Frontal cortex (tissue), 4 donors: ENCODE results near the gene MBD6. TPM values are rescaled to one million over a fixed set of nuclear protein-coding genes. Genes with fewer than 3 reads are reported as not detected.
"Not testable (repeated sequence)": the region's sequence is repeated elsewhere in the genome, so short reads cannot be mapped to it uniquely, and the experiment has no call there.

ENCODE experiments used
- DNase-seq, 2 donors: peaks; one replicate each; pipeline ENCODE4 v3.0.0; 2012; ENCODE audit warnings: low spot score in 2 of 2
- FAIRE-seq: peaks from 2 replicates; lab custom pipeline; 2012; peaks lifted over from hg19 to GRCh38; lab: Jason Lieb, UNC
- total RNA-seq: library from RNA; depleted of rRNA; stranded (reverse); fragments of >200 nt; gene quantifications from one replicate; pipeline ENCODE4 v1.2.3, GENCODE V29; 2014
- donor health status: control.
- donor health status: control.
- donor health status: control.

Gene MBD6
- total RNA-seq, 1 donor from 2014 or later = 1.2 TPM

DNA sequence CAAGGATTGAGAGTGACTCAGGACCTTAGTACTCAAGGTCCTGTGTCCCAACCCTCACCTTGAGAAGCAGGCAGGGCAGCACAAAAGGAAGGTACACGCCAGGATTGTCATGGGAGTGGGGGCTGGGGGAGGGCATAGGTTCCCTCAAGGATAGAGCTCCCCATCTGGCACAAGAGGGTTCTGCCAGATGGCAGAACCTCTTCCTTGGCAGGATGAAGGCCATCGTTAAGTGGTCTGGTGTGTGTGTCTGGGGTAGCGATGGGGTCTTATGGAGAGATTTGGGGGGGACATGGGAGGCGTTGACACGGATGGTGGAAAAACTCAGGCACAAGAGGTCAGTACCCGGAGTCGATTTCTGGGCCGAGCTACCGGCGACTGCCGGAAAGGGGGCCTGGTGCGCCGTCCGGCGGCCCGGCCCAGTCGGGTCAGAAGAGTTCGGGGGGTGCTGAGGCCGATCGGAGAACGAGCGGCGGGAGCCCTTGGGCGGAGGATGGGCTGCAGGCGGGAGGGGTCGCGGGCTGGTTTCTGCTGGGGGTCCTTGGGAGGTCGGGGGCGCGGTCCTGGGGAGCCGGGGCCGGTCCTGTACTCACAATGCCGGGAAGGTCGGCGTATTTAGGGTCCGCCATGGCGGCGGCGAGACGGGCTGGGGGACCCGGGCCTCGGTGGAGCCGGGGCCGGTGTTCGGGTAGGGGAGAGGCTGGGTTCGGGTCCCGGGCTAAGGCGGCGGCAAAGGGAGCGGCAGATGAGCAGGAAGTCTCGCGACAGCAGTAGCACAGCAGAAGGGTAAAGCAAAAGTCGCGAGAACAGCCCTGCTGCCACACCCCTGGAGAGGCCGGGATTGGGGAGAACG, 24.0 kb downstream of the MBD6 start, which contains the start of gene DCTN2:
Gene DCTN2 (minus strand): TSS at position 755 of the 850 bp plus-strand sequence. CDS start 129 bp downstream, at position 626.
- DNase-seq (peak; percentile 96 to 99), FAIRE-seq (no peak)

DNA sequence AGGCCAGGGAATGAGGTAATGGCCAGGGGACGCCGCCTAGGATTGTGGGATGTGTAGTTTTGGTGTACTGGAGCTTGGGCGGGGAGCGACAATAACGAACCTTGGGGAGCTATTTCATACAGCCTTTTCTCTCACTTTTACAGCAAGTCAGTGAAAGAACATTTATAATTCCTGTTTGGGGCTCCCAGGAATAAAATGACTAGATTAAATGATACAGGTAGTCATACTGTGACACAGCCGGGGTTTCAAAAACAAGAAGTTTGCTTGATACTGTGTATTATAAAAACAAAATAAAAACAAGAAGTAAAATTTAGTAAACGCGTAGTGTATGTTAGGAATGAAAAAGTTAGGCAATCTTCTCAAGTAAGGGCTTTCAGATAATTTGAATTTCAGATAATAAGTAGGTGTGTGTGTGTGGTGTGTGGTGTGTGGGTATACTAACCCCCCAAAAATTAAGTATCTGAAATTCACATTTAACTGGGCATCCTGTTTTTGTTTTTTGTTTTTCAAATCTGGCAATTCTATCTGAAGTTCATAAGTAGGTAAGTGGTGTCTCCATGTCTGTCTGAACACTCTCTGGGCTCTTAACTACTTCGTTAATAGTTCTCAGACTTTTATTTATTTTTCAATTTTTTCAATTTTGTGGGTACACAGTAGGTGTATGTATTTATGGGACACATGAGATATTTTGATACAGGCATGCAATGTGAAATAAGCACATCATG, 24.8 kb downstream of the MBD6 start:
- DNase-seq (no peak), FAIRE-seq (no peak)

DNA sequence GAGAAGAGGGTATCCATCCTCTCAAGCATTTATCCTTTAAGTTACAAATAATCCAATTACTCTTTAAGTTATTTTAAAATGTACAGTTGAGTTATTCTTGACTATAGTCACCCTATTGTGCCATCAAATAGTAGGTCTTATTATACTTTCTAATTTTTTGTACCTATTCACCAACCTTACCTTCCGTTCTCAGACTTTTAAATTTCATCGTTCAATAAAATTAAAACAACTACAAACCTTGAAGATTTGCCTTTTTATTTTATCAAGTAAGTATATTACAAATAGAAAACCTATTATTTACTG, 25.3 kb downstream of the MBD6 start:
- FAIRE-seq = no peak

DNA sequence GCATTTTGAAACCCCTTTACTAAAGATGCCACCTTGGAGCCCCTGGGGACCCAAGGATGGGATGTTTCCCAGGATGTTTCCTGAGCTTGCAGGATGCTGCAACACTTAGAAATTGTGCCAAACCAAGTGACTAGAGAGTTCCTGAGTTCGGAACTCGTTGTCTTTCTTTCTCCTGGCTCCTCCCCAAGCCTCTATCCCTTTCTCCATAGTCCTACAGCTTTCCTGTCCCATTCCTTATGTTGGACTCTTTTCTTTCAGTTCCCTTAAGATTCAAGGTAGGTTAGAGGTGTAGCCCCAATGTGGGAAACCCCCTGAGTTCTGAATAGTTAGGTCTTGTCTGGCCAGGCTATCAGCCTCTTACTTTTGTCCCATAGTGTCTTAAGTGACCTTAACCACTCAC, 25.9 kb downstream of the MBD6 start:
- no peak for FAIRE-seq
- DNase-seq = no peak

More for the DNA sequence above, 25.3 kb downstream of the MBD6 start:
- DNase-seq = no peak

DNA sequence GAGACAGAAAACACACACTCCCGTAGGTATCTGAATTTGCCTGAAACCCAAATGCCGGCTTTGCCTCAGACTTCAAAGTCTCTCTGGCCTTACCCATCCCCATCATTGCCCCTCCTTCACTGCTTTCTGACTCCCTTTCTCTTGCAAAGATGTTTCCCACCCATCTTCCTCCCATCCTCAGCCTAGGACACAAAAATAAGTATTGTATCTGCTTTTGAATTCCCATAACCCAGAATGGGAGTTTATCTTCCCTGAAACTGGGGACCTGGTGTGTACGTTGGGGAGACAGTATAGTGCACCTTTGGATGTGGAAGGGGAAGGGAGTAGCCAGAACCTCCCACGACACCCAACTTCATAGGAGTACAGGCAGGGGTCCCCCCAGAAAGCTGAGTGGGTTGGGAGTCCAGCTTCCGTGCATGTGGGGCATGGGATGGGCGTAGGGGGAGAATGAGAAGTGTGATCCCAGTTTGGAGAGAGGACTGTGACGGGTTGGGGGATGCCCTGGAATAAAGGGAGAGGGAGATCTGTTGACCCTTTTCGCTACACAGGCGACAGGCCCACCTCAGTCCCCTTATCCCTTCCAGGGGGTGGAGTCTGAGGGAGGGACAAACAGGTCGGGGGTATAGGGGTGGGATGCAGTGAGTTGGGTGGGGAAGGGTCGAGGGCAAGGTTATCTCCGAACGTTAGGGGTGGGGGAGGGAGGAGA, 26.7 kb downstream of the MBD6 start:
- FAIRE-seq (no peak), DNase-seq (no peak)

DNA sequence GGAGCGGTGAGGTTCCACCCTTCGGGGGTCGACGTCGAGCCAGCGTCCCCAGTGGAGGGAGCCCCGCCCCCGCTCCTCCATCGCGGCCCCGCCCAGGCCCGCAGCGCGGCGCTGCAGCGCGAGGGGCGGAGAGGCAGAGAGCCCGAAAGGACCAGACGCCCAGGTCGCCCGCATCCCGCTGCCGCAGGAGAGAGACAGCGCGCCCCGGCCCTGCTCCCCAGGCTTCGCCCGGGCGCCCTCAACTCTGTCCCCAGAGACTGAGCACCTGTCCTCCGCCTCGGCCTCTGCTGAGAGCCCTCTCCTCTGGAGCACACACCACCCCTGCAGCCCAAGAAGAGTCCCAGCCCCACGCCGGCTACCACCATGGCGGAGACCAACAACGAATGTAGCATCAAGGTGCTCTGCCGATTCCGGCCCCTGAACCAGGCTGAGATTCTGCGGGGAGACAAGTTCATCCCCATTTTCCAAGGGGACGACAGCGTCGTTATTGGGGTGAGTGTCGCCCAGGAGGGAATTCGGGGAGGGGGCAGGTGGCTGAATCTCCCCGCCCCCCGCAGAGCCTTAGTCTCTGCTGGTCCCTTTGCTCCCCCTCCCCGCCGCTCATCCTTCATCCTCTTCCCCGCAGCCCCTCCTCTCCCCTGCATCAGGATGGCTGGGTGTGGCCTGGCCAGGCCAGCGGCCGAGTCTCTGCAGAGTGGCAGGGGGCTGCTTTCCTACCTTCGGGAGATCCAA, 27.5 kb downstream of the MBD6 start, which contains the start of gene KIF5A:
Gene KIF5A (plus strand): TSS at position 136 of the 732 bp plus-strand sequence. CDS start 228 bp downstream, at position 364.
- DNase-seq (peak; percentile 65 to 71), FAIRE-seq (no peak)

DNA sequence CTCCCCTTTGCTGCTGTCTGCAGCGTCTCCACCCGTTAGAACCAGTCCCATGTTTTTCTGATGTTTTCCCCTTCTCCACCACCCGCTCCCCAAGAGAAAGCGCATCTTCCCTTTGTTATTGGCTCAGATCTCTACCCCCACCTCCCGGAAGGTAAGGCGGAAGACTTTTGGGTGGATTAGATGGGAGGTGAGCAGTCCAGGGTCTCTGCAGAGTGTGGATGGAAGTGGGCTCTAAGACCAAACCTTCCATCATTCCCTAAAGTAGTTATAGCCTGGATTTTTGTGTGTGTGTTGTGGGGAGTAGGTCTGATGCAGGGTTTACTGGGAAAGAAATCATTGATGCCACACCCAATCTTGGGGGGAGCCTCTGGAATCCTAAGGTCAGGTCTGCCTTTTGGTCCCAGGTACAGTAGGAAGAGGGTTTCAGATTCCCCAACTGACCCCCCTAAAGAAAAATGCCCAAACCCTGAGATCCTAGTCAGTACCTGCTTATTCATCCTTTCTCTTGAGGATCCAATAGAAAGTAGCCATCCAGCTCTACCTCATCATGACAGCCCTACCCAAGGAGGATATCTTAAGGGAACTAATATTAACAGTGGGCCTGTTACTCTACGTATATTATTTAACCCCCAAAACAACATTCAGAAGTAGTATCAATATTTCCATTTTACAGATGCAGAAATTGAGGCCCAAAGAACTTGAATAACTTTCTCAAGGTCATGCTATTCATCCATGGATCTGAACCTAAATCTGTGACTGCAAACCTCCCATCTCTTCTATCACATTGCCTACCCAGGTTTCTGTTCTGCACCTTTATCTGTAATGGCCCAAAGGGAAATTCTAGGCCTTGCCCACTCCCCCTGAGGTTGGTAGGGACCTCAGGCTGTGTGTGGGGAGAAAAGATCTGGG, 28.3 kb downstream of the MBD6 start:
- DNase-seq (no peak), FAIRE-seq (no peak)

DNA sequence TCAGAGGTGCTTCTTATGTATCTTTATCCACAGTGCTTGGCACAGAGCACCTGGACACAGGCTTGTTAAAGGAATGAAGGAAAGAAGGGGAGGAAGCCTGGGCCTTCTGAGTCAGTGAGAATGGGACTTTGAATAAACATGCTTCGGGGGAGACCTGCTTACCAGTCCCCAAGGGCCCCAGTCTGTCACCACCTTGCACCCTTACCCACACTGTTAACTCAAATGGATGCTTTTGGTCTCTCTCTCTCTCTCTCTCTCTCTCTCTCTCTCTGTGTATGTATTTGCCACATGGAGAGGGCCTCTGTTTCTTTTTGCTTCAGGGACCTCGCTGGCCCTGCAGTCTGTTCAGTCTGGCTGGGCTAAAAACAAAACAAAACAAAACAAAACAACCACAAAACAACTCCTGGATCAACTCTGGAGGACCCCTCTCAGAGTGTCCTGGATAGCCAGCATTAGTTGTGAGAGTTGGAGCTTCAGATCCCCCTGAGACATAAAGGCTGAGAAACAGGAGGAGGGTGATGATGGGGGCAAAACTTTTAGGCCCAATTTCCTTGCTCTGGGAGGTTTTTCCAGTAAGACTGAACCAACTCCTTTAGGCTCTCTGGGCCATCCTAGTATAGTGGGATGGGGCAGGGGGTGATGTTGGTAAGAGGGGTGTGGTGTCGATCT, 29.1 kb downstream of the MBD6 start:
- DNase-seq (no peak), FAIRE-seq (no peak)

DNA sequence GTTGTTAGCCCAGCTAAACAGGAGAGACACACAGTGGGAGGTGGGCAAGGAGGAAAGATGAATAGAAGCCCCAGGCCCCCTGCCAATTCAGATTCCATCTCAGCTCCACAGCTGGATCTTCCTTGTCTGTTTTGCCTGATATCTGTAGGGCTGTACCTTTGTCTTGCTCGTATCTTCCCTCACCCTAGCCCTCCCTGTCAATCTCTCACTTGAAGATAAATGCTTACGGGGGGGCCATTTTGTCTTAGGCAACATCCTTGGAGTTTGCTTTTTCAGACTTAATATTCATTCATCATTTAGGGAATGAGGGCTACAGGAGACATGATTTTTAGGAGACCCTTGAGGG, 29.7 kb downstream of the MBD6 start:
- no peak for FAIRE-seq

DNA sequence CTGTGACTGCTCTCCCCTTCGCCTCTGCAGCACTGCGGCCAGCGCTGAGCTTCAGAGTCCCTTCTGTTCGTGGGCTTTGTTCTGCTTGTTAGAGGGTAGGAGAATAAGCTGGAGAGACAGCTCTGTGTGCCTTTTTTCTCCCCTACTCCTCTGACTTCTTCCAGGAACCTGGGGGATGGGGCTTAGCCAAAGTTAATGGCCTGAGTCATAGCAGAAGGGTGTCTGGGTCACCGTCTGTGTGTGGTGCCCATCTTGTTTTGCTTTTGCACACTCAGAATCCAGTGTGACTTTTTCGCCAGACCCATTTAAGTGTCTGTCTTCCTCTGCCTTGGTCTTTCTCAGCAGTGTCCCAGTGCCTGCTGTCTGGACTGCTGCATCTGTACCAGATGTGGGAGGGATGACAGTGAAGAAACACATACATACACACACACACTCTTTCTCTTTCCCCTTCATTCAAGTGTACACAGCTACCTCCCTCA, 30.2 kb downstream of the MBD6 start:
- DNase-seq (no peak), FAIRE-seq (no peak)

More for the DNA sequence above, 29.7 kb downstream of the MBD6 start:
- no peak for DNase-seq

DNA sequence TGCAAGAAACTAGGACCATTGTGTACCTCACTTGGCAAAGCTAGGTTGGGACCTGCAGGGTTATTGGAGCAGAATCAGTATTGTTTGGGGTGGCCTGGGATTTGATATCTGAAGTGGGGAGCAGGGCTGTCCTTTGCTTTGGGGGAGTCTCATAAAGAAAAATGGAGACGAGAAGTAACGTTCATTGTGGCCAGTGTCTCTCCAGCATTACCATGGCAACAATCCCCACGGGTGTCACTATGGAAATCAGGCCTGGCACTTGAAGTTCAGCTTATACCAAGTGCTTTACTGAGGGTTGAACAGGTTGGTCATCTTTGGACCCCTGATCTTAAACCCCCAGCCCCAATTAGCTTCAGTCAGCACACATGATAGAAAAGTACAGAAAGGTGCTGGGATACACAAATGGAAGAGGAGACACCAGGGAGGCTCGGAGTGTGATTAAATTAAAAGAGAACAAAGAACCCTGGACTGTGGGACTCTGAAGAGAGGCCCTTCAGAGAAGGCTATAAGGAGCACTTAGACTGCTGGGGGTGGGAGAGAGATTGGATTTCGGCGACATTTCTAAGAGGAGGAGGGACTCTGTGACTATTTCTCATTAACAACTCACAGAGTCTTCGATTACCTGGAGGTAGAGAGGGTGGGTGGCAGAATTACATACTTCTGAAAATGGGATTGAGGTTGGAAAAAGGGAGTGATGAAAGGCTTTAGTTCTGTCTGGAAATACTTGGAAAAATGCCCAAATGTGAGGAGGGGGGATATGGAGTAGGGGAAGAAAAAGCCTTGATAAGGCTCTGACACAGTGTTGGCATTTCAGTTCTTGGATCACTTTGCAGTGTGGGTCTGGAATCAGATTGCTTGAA, 30.9 kb downstream of the MBD6 start:
- DNase-seq (no peak), FAIRE-seq (no peak)

DNA sequence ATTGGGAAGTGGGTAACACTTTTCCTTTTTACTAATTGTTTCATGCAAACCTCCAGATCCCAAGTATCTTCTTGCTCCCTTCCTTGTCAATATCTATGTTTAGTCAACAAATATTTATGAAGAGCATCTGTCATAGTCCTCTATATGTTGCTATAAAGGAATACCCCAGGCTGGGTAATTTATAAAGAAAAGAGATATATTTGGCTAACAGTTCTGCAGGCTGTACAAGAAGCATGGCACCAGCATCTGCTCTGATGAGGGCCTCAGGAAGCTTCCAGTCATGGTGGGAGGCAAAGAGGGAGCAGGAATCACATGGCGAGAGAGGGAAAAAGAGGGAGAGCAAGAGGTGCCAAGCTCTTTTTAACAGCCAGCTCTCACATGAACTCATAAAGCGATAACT, 31.8 kb downstream of the MBD6 start:
- DNase-seq = no peak
- FAIRE-seq = no peak

DNA sequence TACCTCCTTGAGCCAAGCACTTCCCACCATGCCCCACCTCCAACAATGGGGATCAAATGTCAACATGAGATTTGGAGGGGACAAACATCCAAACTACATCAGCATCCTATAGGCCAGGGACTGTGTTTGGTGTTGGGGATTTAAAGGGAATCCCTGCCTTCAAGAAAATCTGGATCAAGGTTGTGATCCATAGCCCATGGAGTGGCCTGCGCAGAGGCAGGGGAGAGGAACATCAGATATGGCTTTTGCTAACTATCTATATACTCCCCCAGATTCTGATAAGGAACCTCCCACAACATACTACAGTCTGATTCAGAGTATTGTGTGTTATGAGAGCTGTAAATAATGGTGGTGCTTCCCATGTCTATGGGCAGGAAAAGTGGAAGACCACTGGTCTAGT, 32.3 kb downstream of the MBD6 start:
- no peak for DNase-seq
- no peak for FAIRE-seq

DNA sequence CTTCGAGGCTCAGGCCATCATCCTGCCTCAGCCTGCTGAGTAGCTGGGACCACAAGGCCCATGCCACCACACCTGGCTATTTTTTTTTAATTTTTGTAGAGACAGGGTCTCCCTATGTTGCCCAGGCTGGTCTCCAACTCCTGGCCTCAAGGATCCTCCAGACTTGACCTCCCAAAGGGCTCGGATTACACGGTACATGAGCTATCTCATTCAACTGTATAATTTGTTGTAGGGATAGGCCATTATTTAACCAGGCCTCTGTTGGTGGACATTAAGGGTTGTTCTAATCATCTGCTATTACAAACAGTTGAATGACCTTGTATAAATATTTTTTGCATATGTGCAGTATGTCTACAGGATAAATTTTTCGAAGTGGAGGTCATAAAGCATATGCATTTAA, 36.2 kb downstream of the MBD6 start:
- DNase-seq (no peak), FAIRE-seq (no peak)

DNA sequence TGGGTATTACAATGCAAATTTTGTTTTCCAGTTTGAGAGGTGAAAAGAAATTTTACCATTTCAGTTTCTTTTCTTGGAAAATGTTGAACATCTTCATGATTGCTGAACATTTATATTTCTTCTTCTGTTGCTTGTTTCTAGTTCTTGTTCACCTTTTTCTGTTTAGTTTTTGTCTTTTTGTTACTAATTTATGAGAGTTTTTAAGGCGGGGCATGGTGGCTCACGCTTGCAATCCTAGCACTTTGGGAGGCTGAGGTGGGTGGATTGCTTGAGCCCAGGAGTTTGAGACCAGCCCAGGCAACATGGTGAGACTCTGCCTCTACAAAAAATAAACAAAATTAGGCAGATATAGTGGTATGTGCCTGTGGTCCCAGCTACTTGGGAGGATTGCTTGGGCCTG, 37.9 kb downstream of the MBD6 start:
- no peak for DNase-seq
- FAIRE-seq = no peak

DNA sequence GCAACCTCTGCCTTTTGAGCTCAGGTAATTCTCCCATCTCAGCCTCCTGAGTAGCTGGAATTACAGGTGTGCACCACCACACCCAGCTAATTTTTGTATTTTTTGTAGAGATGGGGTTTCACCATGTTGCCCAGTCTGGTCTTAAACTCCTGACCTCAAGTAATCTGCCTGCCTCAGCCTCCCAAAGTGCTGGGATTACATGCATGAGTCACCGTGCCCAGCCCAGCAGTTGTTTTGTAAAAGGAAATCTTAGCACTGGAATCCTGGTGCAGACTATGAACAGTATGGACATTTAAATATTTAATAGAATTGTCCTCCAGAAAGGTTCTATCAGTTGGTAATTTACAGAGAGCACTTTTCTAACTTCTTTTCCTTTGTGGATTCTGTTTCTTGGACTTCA, 38.5 kb downstream of the MBD6 start:
- DNase-seq, FAIRE-seq: not testable (repeated sequence)

DNA sequence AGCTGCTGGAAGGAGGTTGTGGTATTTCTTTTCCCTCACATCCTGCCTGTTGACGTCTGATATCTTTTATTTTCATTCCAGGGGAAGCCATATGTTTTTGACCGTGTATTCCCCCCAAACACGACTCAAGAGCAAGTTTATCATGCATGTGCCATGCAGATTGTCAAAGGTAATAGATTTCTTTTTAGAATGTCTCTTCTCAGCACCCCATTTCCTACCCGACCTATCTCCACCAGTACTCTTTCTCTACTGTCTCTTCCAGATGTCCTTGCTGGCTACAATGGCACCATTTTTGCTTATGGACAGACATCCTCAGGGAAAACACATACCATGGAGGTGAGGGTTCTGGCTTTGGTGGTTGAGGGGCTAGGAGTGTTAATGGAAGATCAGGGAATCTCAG, 40.7 kb downstream of the MBD6 start:
- no peak for FAIRE-seq
- no peak for DNase-seq
